Bronchial epithelial cell (primary cell): ENCODE data around the gene SLC6A19. TPM values are rescaled to one million over a fixed set of nuclear protein-coding genes. Genes with fewer than 3 reads are reported as not detected.

Experiments
- DNase-seq: peaks from one replicate; pipeline ENCODE4 v3.0.0-alpha.2; 2010; ENCODE audit warnings: low read depth
- FAIRE-seq: peaks from 2 replicates; lab custom pipeline; 2011; peaks lifted over from hg19 to GRCh38; lab: Jason Lieb, UNC
- H3K27me3 ChIP-seq: 2 replicates; pipeline ENCODE4 v1.5.1; 2011; ENCODE audit warnings: low read length; ENCODE audit not compliant: control insufficient read depth, insufficient read depth
- H3K36me3 ChIP-seq: 2 replicates; pipeline ENCODE4 v1.5.1; 2011; ENCODE audit warnings: low read length; ENCODE audit not compliant: control insufficient read depth, insufficient read depth
- H3K4me3 ChIP-seq: 2 replicates; pipeline ENCODE4 v1.5.1; 2011; ENCODE audit warnings: mild to moderate bottlenecking, low read depth, low read length, control low read depth
- total RNA-seq: library from RNA; depleted of rRNA; stranded (reverse); fragments of >200 nt; gene quantifications from 2 replicates; pipeline ENCODE4 v1.2.1, GENCODE V29; 2014
- TF ChIP-seq, protein P1 (sequence below): IDR thresholded peaks from 2 replicates; pipeline ENCODE4 v1.5.1; 2011; ENCODE audit warnings: mild to moderate bottlenecking, moderate library complexity, low read length, control low read depth, inconsistent platforms; ENCODE audit not compliant: insufficient read depth, severe bottlenecking

The SLC6A19 gene
- total RNA-seq, 1 donor from 2014 or later, result not detected

DNA sequence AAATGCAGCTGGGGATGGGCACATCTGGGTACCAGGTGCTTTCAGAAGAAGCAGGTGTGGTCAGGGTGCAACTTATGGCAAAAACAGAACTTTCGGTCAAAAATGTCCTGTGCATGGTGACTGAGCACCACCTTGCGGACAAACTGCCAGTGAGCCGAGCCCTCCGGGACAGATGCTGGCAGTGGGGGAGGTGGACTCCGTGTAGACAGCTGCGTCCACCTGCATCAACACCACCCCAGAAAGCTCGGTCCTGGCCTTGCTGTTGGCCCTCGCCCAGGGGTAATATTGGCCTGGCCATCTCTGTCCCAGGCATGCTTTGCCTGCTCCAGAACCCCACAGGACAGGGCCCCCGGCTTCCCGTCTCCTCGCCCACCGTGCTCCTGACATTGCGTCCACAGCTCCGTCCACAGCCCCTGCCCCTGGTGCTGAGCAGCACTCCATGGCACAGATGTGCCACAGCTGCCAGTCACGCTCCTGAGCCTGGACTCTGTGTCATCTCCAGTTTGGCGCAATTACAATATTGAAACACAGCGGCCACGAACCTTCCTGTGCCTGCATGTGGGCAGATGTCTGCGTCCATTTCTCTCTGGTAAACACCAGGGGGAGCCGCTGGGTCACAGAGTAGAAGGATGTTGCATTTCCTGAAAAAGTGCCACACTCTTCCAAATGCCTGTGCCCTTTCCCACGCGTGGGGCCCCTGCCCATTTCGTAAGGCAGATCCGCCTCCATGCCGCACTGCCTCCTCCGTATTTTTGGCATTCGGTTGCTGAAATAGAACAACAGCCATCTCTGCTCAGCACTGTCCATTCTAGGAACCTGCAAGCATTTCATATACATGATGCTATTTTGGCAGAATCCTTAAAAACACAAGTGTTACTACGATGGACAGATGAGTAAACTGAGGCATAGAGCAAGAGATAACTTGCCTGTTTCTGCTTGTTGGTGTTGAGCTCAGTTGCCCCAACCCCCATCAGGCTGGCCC is 33.4 kb upstream of the SLC6A19 start:
- Histone ChIP-seq H3K27me3 (no peaks in the 10 kb centered on the region), H3K36me3 (no peaks in the 10 kb centered on the region), H3K4me3 (no peak overlapping the region)
- FAIRE-seq (peak; percentile 64), DNase-seq (peak; percentile 48)
- TF ChIP-seq, protein P1, sequence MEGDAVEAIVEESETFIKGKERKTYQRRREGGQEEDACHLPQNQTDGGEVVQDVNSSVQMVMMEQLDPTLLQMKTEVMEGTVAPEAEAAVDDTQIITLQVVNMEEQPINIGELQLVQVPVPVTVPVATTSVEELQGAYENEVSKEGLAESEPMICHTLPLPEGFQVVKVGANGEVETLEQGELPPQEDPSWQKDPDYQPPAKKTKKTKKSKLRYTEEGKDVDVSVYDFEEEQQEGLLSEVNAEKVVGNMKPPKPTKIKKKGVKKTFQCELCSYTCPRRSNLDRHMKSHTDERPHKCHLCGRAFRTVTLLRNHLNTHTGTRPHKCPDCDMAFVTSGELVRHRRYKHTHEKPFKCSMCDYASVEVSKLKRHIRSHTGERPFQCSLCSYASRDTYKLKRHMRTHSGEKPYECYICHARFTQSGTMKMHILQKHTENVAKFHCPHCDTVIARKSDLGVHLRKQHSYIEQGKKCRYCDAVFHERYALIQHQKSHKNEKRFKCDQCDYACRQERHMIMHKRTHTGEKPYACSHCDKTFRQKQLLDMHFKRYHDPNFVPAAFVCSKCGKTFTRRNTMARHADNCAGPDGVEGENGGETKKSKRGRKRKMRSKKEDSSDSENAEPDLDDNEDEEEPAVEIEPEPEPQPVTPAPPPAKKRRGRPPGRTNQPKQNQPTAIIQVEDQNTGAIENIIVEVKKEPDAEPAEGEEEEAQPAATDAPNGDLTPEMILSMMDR, result peak; percentile 83

DNA sequence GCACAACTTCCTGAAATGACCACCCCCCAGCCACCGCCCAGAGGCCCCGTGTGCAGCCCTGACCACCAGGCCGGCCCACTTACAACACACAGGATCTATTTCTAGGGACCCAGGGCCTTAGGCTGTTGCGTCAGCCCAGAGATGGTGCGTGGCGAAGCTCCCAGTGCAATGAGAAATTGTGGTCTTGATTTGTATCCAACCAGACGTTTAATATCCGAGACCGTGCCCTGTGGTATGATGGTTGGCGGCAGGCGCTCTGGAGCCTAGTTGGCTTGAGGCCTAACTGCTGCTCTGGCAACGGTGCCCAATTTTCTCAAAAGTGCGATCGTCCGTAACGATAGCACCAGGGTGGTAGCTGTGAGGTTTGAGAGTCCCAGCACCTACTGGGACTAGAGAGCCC is 32.6 kb upstream of the SLC6A19 start:
- FAIRE-seq (no peak), DNase-seq (no peak)
- H3K27me3 ChIP-seq, result no peaks in the 10 kb centered on the region
- H3K4me3 ChIP-seq, result no peak overlapping the region
- H3K36me3 ChIP-seq, result no peaks in the 10 kb centered on the region
- TF ChIP-seq, protein P1, result no peak

- FAIRE-seq (no peak), DNase-seq (no peak)
- Histone ChIP-seq H3K4me3 (no peak overlapping the region), H3K36me3 (no peaks in the 10 kb centered on the region), H3K27me3 (no peaks in the 10 kb centered on the region)
- TF ChIP-seq, protein P1, result no peak
These were observed 31.9 kb upstream of the SLC6A19 start for GRCh38 chr5:1169211-1170115.

GRCh38 chr5:1171340-1171941 is 30.0 kb upstream of the SLC6A19 start:
- TF ChIP-seq, protein P1, result no peak
- no peaks in the 10 kb centered on the region for H3K36me3 ChIP-seq
- DNase-seq, result peak; percentile 21
- no peak overlapping the region for H3K4me3 ChIP-seq
- no peaks in the 10 kb centered on the region for H3K27me3 ChIP-seq
- no peak for FAIRE-seq

- FAIRE-seq, result no peak
- Histone ChIP-seq H3K36me3 (no peaks in the 10 kb centered on the region), H3K27me3 (no peaks in the 10 kb centered on the region)
These were observed 29.3 kb upstream of the SLC6A19 start for GRCh38 chr5:1172007-1172581.

More at GRCh38 chr5:1172007-1172581, 29.3 kb upstream of the SLC6A19 start:
- TF ChIP-seq, protein P1, result no peak
- no peak for DNase-seq
- H3K4me3 ChIP-seq, result no peak overlapping the region
